Body of pancreas (tissue), 4 donors: ENCODE results near the gene C1orf56. TPM values are rescaled to one million over a fixed set of nuclear protein-coding genes. Genes with fewer than 3 reads are reported as not detected.

Experiments used
- ATAC-seq: fragments of 150-250 bp; one replicate; pipeline ENCODE4 v1.9.1; 2016
- DNase-seq, 4 donors: peaks; one replicate each; pipeline ENCODE4 v3.0.0-alpha.2; 2019
- H3K27ac ChIP-seq, 4 donors: fragments of 200-600 bp; sonication (generic); 1 replicate in 3 of 4; 2 replicates in 1 of 4; pipeline versions ENCODE4 v1.5.1 to v1.6.1; 2016 to 2019; ENCODE audit warnings: mild to moderate bottlenecking in 1 of 4, mixed read lengths in 1 of 4, moderate library complexity in 1 of 4
- H3K27me3 ChIP-seq, 2 donors: fragments of 200-600 bp; sonication (generic); one replicate each; pipeline ENCODE4 v1.6.0; 2016; ENCODE audit warnings: mild to moderate bottlenecking in 1 of 2
- H3K36me3 ChIP-seq, 2 donors: fragments of 200-600 bp; sonication (generic); replicated peaks in 1 of 2; 2 replicates each; pipeline ENCODE4 v1.5.1; 2016; ENCODE audit warnings: low read depth in 2 of 2; ENCODE audit not compliant: insufficient read depth in 1 of 2
- H3K4me1 ChIP-seq: fragments of 200-600 bp; sonication (generic); one replicate; pipeline ENCODE4 v1.6.0; 2016
- H3K4me3 ChIP-seq, 2 donors: fragments of 200-600 bp; sonication (generic); 1 replicate in 1 of 2; 2 replicates in 1 of 2; pipeline ENCODE4 v1.5.1; 2016 to 2019
- H3K9me3 ChIP-seq, 3 donors: fragments of 200-600 bp; sonication (generic); 1 replicate in 2 of 3; 2 replicates in 1 of 3; pipeline ENCODE4 v1.5.1; 2016
- CTCF ChIP-seq, 7 experiments: fragments of 450-650 bp in 4 of 7; fragments of 200-600 bp in 3 of 7; sonication (generic) in 3 of 7; IDR thresholded peaks; one replicate each; pipeline ENCODE4 v1.5.1; 2016 to 2019; ENCODE audit warnings: antibody characterized with exemption in 7 of 7
- POLR2A ChIP-seq, 3 donors: fragments of 450-650 bp; IDR thresholded peaks; one replicate each; pipeline ENCODE4 v1.6.1; 2016; ENCODE audit warnings: antibody characterized with exemption in 3 of 3, mild to moderate bottlenecking in 2 of 3
- WGBS, 2 donors: methylation state at CpG; one replicate each; pipeline ENCODE4 v1.1.5; 2017; 5-methylcytosine and 5-hydroxymethylcytosine counted together
- intact Hi-C: fragments of 100-400 bp; cut with DNase I; formaldehyde crosslinking; loops from one replicate; pipeline ENCODE4 v1.15.1; 2023
- total RNA-seq, 2 donors: library from RNA; depleted of rRNA; stranded (reverse); fragments of >200 nt; gene quantifications; one replicate each; pipeline ENCODE4 v1.1.0, GENCODE V29; 2016

Gene C1orf56
- total RNA-seq, 2 donors from 2014 or later, result 5.7 to 6.9 TPM

- TF ChIP-seq POLR2A (IDR thresholded peaks at IDR 0.05) (no peak), CTCF (IDR thresholded peaks at IDR 0.05) (no peak)
- H3K27me3 ChIP-seq, result no peaks in the 10 kb centered on the region
- intact Hi-C loops, result no loop called here
- DNase-seq, result no peak
- no peak for ATAC-seq
- H3K9me3 ChIP-seq, result no peaks in the 10 kb centered on the region
- 62 to 67% methylated on average over 3 of the region's 3 CpGs for WGBS, 2 donors
- no peak overlapping the region for H3K27ac ChIP-seq
- no peaks in the 10 kb centered on the region for H3K36me3 ChIP-seq
- peaks cover 14% of the 10 kb centered on the region for H3K4me1 ChIP-seq
- H3K4me3 ChIP-seq, result no peak overlapping the region
Observed at GRCh38 chr1:151062741-151063371, 15.3 kb downstream of the C1orf56 start.

GRCh38 chr1:151065089-151065645 is 17.6 kb downstream of the C1orf56 start:
- intact Hi-C loops, result no loop called here
- Histone ChIP-seq H3K4me3 (no peak overlapping the region), H3K36me3 (no peaks in the 10 kb centered on the region), H3K27ac (no peak overlapping the region), H3K27me3 (no peaks in the 10 kb centered on the region), H3K9me3 (no peaks in the 10 kb centered on the region), H3K4me1 (peaks cover 7% of the 10 kb centered on the region)
- no peak for ATAC-seq
- DNase-seq, result no peak
- TF ChIP-seq CTCF (IDR thresholded peaks at IDR 0.05) (no peak), POLR2A (IDR thresholded peaks at IDR 0.05) (no peak)

- Histone ChIP-seq H3K36me3 (no peaks in the 10 kb centered on the region), H3K4me3 (no peak overlapping the region), H3K27ac (no peak overlapping the region), H3K4me1 (peaks cover 15% of the 10 kb centered on the region), H3K27me3 (no peaks in the 10 kb centered on the region), H3K9me3 (no peaks in the 10 kb centered on the region)
- intact Hi-C loops, result no loop called here
- ATAC-seq, result no peak
- TF ChIP-seq CTCF (IDR thresholded peaks at IDR 0.05) (no peak), POLR2A (IDR thresholded peaks at IDR 0.05) (no peak)
- 63 to 68% methylated on average over 4 of the region's 4 CpGs for WGBS, 2 donors
- DNase-seq, result no peak
Observed at GRCh38 chr1:151067185-151067584, 19.6 kb downstream of the C1orf56 start.

- ATAC-seq, result no peak
Observed at GRCh38 chr1:151069103-151069486, 21.5 kb downstream of the C1orf56 start.

More at GRCh38 chr1:151069103-151069486, 21.5 kb downstream of the C1orf56 start:
- DNase-seq, result no peak
- Histone ChIP-seq H3K4me1 (peaks cover 15% of the 10 kb centered on the region), H3K4me3 (no peak overlapping the region), H3K27ac (peak overlapping the region in 1 of 4 donors; percentile 96), H3K9me3 (no peaks in the 10 kb centered on the region), H3K27me3 (no peaks in the 10 kb centered on the region), H3K36me3 (no peaks in the 10 kb centered on the region)
- 79 to 83% methylated on average over 5 of the region's 5 CpGs for WGBS, 2 donors
- intact Hi-C loops, result no loop called here
- TF ChIP-seq POLR2A (IDR thresholded peaks at IDR 0.05) (no peak), CTCF (IDR thresholded peaks at IDR 0.05) (no peak)
